ENCODE measurements around the gene HOXC5.
"Not testable (repeated sequence)": the region's sequence is repeated elsewhere in the genome, so short reads cannot be mapped to it uniquely, and the experiment has no call there.

HOXC5 gene

GRCh38 chr12:54035568-54036264 is 2.9 kb downstream of the HOXC5 start:
- DNase-seq: no peak

GRCh38 chr12:54036620-54037359 is 3.9 kb downstream of the HOXC5 start:
- DNase-seq: no peak

- no peak for DNase-seq
These were observed 4.8 kb downstream of the HOXC5 start for GRCh38 chr12:54037360-54038283.

- DNase-seq: no peak
These were observed 5.5 kb downstream of the HOXC5 start for GRCh38 chr12:54038284-54038870.

GRCh38 chr12:54038871-54039414 is 6.1 kb downstream of the HOXC5 start:
- DNase-seq: no peak

GRCh38 chr12:54039417-54040147 is 6.7 kb downstream of the HOXC5 start:
- no peak for DNase-seq

- no peak for DNase-seq
These were observed 7.3 kb downstream of the HOXC5 start for GRCh38 chr12:54040148-54040494.

GRCh38 chr12:54040648-54041047 is 7.8 kb downstream of the HOXC5 start:
- no peak for DNase-seq

- DNase-seq: no peak
These were observed 8.3 kb downstream of the HOXC5 start for GRCh38 chr12:54041097-54041690.

GRCh38 chr12:54042033-54042432 is 9.2 kb downstream of the HOXC5 start:
- not testable (repeated sequence) for DNase-seq

- DNase-seq: no peak
These were observed 10.4 kb downstream of the HOXC5 start for GRCh38 chr12:54042970-54043853.

- DNase-seq: no peak
These were observed 11.7 kb downstream of the HOXC5 start for GRCh38 chr12:54044425-54045103.

GRCh38 chr12:54045401-54045800 is 12.6 kb downstream of the HOXC5 start:
- no peak for DNase-seq

GRCh38 chr12:54045868-54046521 is 13.1 kb downstream of the HOXC5 start:
- no peak for DNase-seq

- DNase-seq: no peak
These were observed 13.9 kb downstream of the HOXC5 start for GRCh38 chr12:54046809-54047159.

GRCh38 chr12:54047160-54047963 is 14.5 kb downstream of the HOXC5 start:
- DNase-seq: no peak

- no peak for DNase-seq
These were observed 15.1 kb downstream of the HOXC5 start for GRCh38 chr12:54047964-54048303.

GRCh38 chr12:54048406-54049093 is 15.7 kb downstream of the HOXC5 start:
- DNase-seq: no peak
